ENCODE results near the gene LPA.

LPA gene

DNA sequence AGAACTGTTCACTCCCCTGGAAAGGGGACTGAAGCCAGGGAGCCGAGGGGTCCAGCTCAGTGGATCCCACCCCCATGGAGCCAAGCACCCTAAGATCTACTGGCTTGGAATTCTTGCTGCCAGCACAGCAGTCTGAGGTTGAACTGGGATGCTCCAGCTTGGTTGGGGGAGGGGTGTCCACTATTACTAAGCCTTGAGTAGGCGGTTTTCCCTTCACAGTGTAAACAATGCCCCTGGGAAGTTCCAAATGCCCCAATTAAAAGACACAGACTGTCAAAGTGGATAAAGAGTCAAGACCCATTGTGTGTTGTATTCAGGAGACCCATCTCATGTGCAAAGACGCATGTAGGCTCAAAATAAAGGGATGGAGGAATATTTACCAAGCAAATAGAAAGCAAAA is 150.2 kb downstream of the LPA start:
- TF ChIP-seq EZH2phosphoT487 (IDR thresholded peaks at IDR 0.05; ENCODE audit: low read depth) (no peak), CTCF (IDR thresholded peaks at IDR 0.05; ENCODE audit: low read depth, low read length) (no peak)
- Histone ChIP-seq H3K9me3 (ENCODE audit: insufficient read depth, low read length) (no peaks in the 10 kb centered on the region), H2AFZ (ENCODE audit: low read depth, low read length) (no peak overlapping the region), H3K79me2 (ENCODE audit: low read length) (no peaks in the 10 kb centered on the region), H3K4me2 (ENCODE audit: low read length) (no peak overlapping the region), H3K27me3 (ENCODE audit: low read depth, low read length) (no peaks in the 10 kb centered on the region), H3K27ac (ENCODE audit: low read length) (no peak overlapping the region), H4K20me1 (ENCODE audit: insufficient read depth, low read length) (no peaks in the 10 kb centered on the region), H3K4me3 (ENCODE audit: low read length) (no peak overlapping the region), H3K4me1 (ENCODE audit: low read length) (no peaks in the 10 kb centered on the region), H3K36me3 (replicated peaks; ENCODE audit: low read depth, low read length) (no peaks in the 10 kb centered on the region), H3K9ac (ENCODE audit: low read length) (no peak overlapping the region)

- no peak overlapping the region for H3K4me2 ChIP-seq (ENCODE audit: low read length)
- H3K27ac ChIP-seq (ENCODE audit: low read length) = no peak overlapping the region
- no peak overlapping the region for H3K4me3 ChIP-seq (ENCODE audit: low read length)
- H3K27me3 ChIP-seq (ENCODE audit: low read depth, low read length) = no peaks in the 10 kb centered on the region; the same call in 1 of the 2 replicates
- no peaks in the 10 kb centered on the region for H4K20me1 ChIP-seq (ENCODE audit: insufficient read depth, low read length)
- H3K9me3 ChIP-seq (ENCODE audit: insufficient read depth, low read length) = no peaks in the 10 kb centered on the region
- no peak overlapping the region for H3K9ac ChIP-seq (ENCODE audit: low read length)
- no peak overlapping the region for H2AFZ ChIP-seq (ENCODE audit: low read depth, low read length)
- H3K79me2 ChIP-seq (ENCODE audit: low read length) = no peaks in the 10 kb centered on the region
- TF ChIP-seq EZH2phosphoT487 (IDR thresholded peaks at IDR 0.05; ENCODE audit: low read depth) (no peak), CTCF (IDR thresholded peaks at IDR 0.05; ENCODE audit: low read depth, low read length) (no peak)
- no peaks in the 10 kb centered on the region for H3K36me3 ChIP-seq (replicated peaks; ENCODE audit: low read depth, low read length)
- H3K4me1 ChIP-seq (ENCODE audit: low read length) = no peaks in the 10 kb centered on the region
These were observed 153.0 kb downstream of the LPA start for GRCh38 chr6:160510976-160511617.

DNA sequence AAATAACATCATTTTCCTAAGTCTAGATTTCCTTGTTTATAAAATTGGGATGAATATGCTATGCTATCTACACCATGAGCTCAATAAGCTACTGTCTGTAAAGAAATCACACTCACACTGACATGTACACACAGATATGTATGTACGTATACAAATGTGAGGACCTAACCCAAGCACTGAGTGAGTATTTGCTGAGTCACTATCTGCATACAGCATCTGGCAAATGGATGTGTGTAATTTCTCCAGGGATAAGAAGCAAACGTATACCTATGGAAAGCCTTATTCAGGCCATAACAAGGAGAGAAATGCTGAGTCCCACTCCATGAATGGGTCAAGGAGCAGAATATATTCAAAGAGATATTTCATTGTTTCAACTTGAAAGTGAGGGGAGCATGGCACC is 153.9 kb downstream of the LPA start:
- H3K4me2 ChIP-seq (ENCODE audit: low read length) = no peak overlapping the region
- no peaks in the 10 kb centered on the region; the same call in 1 of the 2 replicates for H3K27me3 ChIP-seq (ENCODE audit: low read depth, low read length)
- H2AFZ ChIP-seq (ENCODE audit: low read depth, low read length) = no peak overlapping the region
- no peak overlapping the region for H3K4me3 ChIP-seq (ENCODE audit: low read length)
- H3K9me3 ChIP-seq (ENCODE audit: insufficient read depth, low read length) = no peaks in the 10 kb centered on the region
- H3K36me3 ChIP-seq (replicated peaks; ENCODE audit: low read depth, low read length) = no peaks in the 10 kb centered on the region
- TF ChIP-seq CTCF (IDR thresholded peaks at IDR 0.05; ENCODE audit: low read depth, low read length) (no peak), EZH2phosphoT487 (IDR thresholded peaks at IDR 0.05; ENCODE audit: low read depth) (no peak)
- no peak overlapping the region for H3K27ac ChIP-seq (ENCODE audit: low read length)
- no peaks in the 10 kb centered on the region for H3K4me1 ChIP-seq (ENCODE audit: low read length)
- no peak overlapping the region for H3K9ac ChIP-seq (ENCODE audit: low read length)
- H3K79me2 ChIP-seq (ENCODE audit: low read length) = no peaks in the 10 kb centered on the region
- no peaks in the 10 kb centered on the region for H4K20me1 ChIP-seq (ENCODE audit: insufficient read depth, low read length)

DNA sequence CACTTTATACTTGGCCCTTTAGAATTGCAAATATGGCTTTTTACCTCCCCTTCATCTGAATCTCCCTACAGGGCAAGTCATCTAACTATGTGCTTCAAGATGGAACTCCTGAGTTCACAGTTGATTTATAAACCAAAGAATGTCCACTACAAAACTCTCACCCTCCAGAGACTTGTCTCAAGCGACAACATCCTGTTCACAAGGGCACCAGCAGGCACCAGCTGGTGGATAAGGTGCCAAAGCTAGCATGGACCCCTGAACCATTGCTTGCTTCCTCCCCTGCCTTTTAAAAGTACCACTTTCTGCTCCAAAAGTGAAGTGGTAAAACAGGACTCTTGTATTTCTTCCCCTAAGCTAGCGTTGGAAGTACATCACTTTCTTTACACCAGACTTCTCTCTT is 154.5 kb downstream of the LPA start:
- H3K27ac ChIP-seq (ENCODE audit: low read length) = no peak overlapping the region
- H3K4me1 ChIP-seq (ENCODE audit: low read length) = no peaks in the 10 kb centered on the region
- no peaks in the 10 kb centered on the region for H4K20me1 ChIP-seq (ENCODE audit: insufficient read depth, low read length)
- no peak for TF ChIP-seq CTCF (IDR thresholded peaks at IDR 0.05; ENCODE audit: low read depth, low read length)
- no peak for TF ChIP-seq EZH2phosphoT487 (IDR thresholded peaks at IDR 0.05; ENCODE audit: low read depth)
- H3K4me2 ChIP-seq (ENCODE audit: low read length) = no peak overlapping the region
- H3K27me3 ChIP-seq (ENCODE audit: low read depth, low read length) = no peaks in the 10 kb centered on the region; the same call in 1 of the 2 replicates
- H3K36me3 ChIP-seq (replicated peaks; ENCODE audit: low read depth, low read length) = no peaks in the 10 kb centered on the region
- H3K9ac ChIP-seq (ENCODE audit: low read length) = no peak overlapping the region
- H3K4me3 ChIP-seq (ENCODE audit: low read length) = no peak overlapping the region
- H3K9me3 ChIP-seq (ENCODE audit: insufficient read depth, low read length) = no peaks in the 10 kb centered on the region
- H3K79me2 ChIP-seq (ENCODE audit: low read length) = no peaks in the 10 kb centered on the region
- no peak overlapping the region for H2AFZ ChIP-seq (ENCODE audit: low read depth, low read length)
